Panc1 (cell line): ENCODE data around the gene C11orf21. TPM values are rescaled to one million over a fixed set of nuclear protein-coding genes. Genes with fewer than 3 reads are reported as not detected.

Source experiments
- ATAC-seq: fragments of 200-7000 bp; cut with Tn5 transposase; 2 replicates; pipeline ENCODE4 v1.9.1; 2020; ENCODE audit warnings: mild to moderate bottlenecking, moderate library complexity
- BruUV-seq: library from RNA; stranded (reverse); fragments of 400-500 nt; replicated peaks from 2 replicates; lab custom pipeline; 2021; lab: Mats Ljungman, UMichigan
- CTCF ChIA-PET: fragments of 300-600 bp; sonication (Branson Sonifier 250); formaldehyde crosslinking; loops from one replicate; lab custom pipeline; 2022; ENCODE audit warnings: antibody characterized with exemption; lab: Charles Lee
- POLR2A ChIA-PET: fragments of 300-600 bp; sonication (Branson Sonifier 250); formaldehyde crosslinking; loops from one replicate; lab custom pipeline; 2022; ENCODE audit warnings: antibody characterized with exemption; lab: Charles Lee
- DNase-seq: peaks from one replicate; pipeline ENCODE4 v3.0.0-alpha.2; 2010; ENCODE audit warnings: low read depth, low spot score
- H3K27ac ChIP-seq: 2 replicates; pipeline ENCODE4 v1.5.1; 2011; ENCODE audit warnings: mild to moderate bottlenecking, low read length, inconsistent platforms
- H3K27me3 ChIP-seq: fragments of 200-500 bp; sonication (Bioruptor generic); 2 replicates; pipeline ENCODE4 v1.6.0; 2014; ENCODE audit warnings: low read length, inconsistent platforms; ENCODE audit not compliant: control insufficient read depth, insufficient read depth
- H3K36me3 ChIP-seq: fragments of 200-500 bp; sonication (Bioruptor generic); 2 replicates; pipeline ENCODE4 v1.5.1; 2014; ENCODE audit warnings: inconsistent platforms, mild to moderate bottlenecking, low read length, moderate library complexity; ENCODE audit not compliant: control insufficient read depth, insufficient read depth
- H3K4me1 ChIP-seq: 2 replicates; pipeline ENCODE4 v1.5.1; 2011; ENCODE audit warnings: inconsistent platforms, mild to moderate bottlenecking, low read length, moderate library complexity; ENCODE audit not compliant: control insufficient read depth, insufficient read depth
- H3K4me3 ChIP-seq, 2 experiments: 2 replicates each; pipeline ENCODE4 v1.5.1; 2011 to 2012; ENCODE audit warnings: low read depth in 2 of 2, low read length in 2 of 2, mild to moderate bottlenecking in 2 of 2, inconsistent platforms in 1 of 2, moderate library complexity in 1 of 2
- H3K9me3 ChIP-seq: fragments of 200-500 bp; sonication (Bioruptor generic); 2 replicates; pipeline ENCODE4 v1.5.1; 2014; ENCODE audit warnings: low read depth, mild to moderate bottlenecking, inconsistent platforms, low read length, moderate library complexity; ENCODE audit not compliant: control insufficient read depth, insufficient read depth
- CTCF ChIP-seq: fragments of 450-650 bp; IDR thresholded peaks from 2 replicates; pipeline ENCODE4 v1.5.1; 2017; ENCODE audit warnings: mild to moderate bottlenecking
- POLR2AphosphoS5 ChIP-seq: IDR thresholded peaks from 2 replicates; pipeline ENCODE4 v1.6.1; 2012; ENCODE audit warnings: mild to moderate bottlenecking, low read depth, low read length, moderate library complexity
- REST ChIP-seq, 2 experiments: IDR thresholded peaks; 2 replicates each; pipeline ENCODE4 v1.6.1; 2011 to 2012; ENCODE audit warnings: low read depth in 2 of 2, control low read depth in 1 of 2, low read length in 1 of 2, mild to moderate bottlenecking in 1 of 2, moderate library complexity in 1 of 2; ENCODE audit not compliant: insufficient read depth in 1 of 2
- SIN3A ChIP-seq: IDR thresholded peaks from 2 replicates; pipeline ENCODE4 v1.6.1; 2012; ENCODE audit warnings: low read depth, mild to moderate bottlenecking, low read length, moderate library complexity, borderline replicate concordance; ENCODE audit not compliant: insufficient read depth
- TCF7L2 ChIP-seq: IDR thresholded peaks from 2 replicates; pipeline ENCODE4 v1.6.1; 2011; ENCODE audit warnings: mild to moderate bottlenecking, low read depth, low read length, inconsistent platforms
- in situ Hi-C: cut with HindIII; loops from 2 replicates; pipeline ENCODE4 v1.10.0; 2016; ENCODE audit warnings: low sequenced_read_pairs, low pct_unique_long_range_greater_than_20kb
- intact Hi-C: fragments of 100-400 bp; cut with micrococcal nuclease; formaldehyde crosslinking; loops from one replicate; pipeline ENCODE4 v1.10.0; 2022; ENCODE audit not compliant: unreplicated experiment
- total RNA-seq: library from RNA; stranded (reverse); gene quantifications from one replicate; pipeline ENCODE4 v1.2.1, GENCODE V29; 2021; ENCODE audit not compliant: unreplicated experiment

The C11orf21 gene
- total RNA-seq, 1 experiment from 2014 or later = 0.31 TPM

- POLR2A ChIA-PET = no interaction called here
- TF ChIP-seq TCF7L2 = no peak
- no peak for TF ChIP-seq REST (IDR thresholded peaks at IDR 0.05; ENCODE audit: insufficient read depth in 1 of 2, low read depth in 2 of 2, low read length in 1 of 2)
- TF ChIP-seq CTCF = no peak
- TF ChIP-seq SIN3A = no peak
- no peak for TF ChIP-seq POLR2AphosphoS5
- Histone ChIP-seq H3K27ac (no peak overlapping the region), H3K27me3 (no peaks in the 10 kb centered on the region), H3K36me3 (no peaks in the 10 kb centered on the region), H3K4me1 (no peaks in the 10 kb centered on the region), H3K9me3 (peaks cover 5% of the 10 kb centered on the region; the same call in 1 of the 2 replicates), H3K4me3 (no peak overlapping the region)
- no peak for ATAC-seq
- in situ Hi-C loops = no loop called here
- BruUV-seq = no TSS peak
- CTCF ChIA-PET = no interaction called here
- intact Hi-C loops = no loop called here
- DNase-seq = no peak
Observed at GRCh38 chr11:2329551-2329950, 27.8 kb upstream of the C11orf21 start.

GRCh38 chr11:2328656-2329354 is 27.1 kb upstream of the C11orf21 start:
- ChIA-PET CTCF (no interaction called here), POLR2A (no interaction called here)
- intact Hi-C loops = no loop called here
- no peak overlapping the region for H3K4me3 ChIP-seq
- no TSS peak for BruUV-seq
- H3K4me1 ChIP-seq = no peaks in the 10 kb centered on the region
- H3K27ac ChIP-seq = no peak overlapping the region
- DNase-seq = no peak
- peaks cover 5% of the 10 kb centered on the region; the same call in 1 of the 2 replicates for H3K9me3 ChIP-seq
- no peak for ATAC-seq
- no peaks in the 10 kb centered on the region for H3K36me3 ChIP-seq
- TF ChIP-seq POLR2AphosphoS5 = no peak
- no peak for TF ChIP-seq SIN3A
- TF ChIP-seq REST (IDR thresholded peaks at IDR 0.05; ENCODE audit: insufficient read depth in 1 of 2, low read depth in 2 of 2, low read length in 1 of 2) = no peak
- no peak for TF ChIP-seq CTCF
- no peak for TF ChIP-seq TCF7L2
- no peaks in the 10 kb centered on the region for H3K27me3 ChIP-seq
- in situ Hi-C loops = no loop called here
